WTC11 (cell line): Measurements from ENCODE around the gene PDZD2. TPM values are rescaled to one million over a fixed set of nuclear protein-coding genes. Genes with fewer than 3 reads are reported as not detected.

ENCODE experiments used
- ATAC-seq: fragments of 200-7000 bp; cut with Tn5 transposase; 2 replicates; pipeline ENCODE4 v1.10.0; 2021; ENCODE audit warnings: mild to moderate bottlenecking, moderate library complexity
- CTCF ChIA-PET: fragments of 300-600 bp; sonication (Branson Sonifier 250); formaldehyde crosslinking; loops from one replicate; lab custom pipeline; 2021; ENCODE audit warnings: antibody characterized with exemption; lab: Charles Lee
- POLR2A ChIA-PET: fragments of 350-600 bp; sonication (Branson Sonifier 250); formaldehyde crosslinking; loops from one replicate; lab custom pipeline; 2021; ENCODE audit warnings: antibody characterized with exemption; lab: Charles Lee
- DNase-seq: peaks from one replicate; pipeline ENCODE4 v3.0.0; 2021; ENCODE audit warnings: low spot score
- H3K27ac Mint-ChIP-seq: 2 replicates; pipeline ENCODE4 v1.8.0; 2021; ENCODE audit warnings: mixed read lengths
- H3K27me3 Mint-ChIP-seq: 2 replicates; pipeline ENCODE4 v1.8.0; 2021; ENCODE audit warnings: low read depth, mild to moderate bottlenecking, moderate library complexity, mixed read lengths
- H3K36me3 Mint-ChIP-seq: 2 replicates; pipeline ENCODE4 v1.8.0; 2021; ENCODE audit warnings: mixed read lengths
- H3K4me1 Mint-ChIP-seq: 2 replicates; pipeline ENCODE4 v1.8.0; 2022; ENCODE audit warnings: mixed read lengths
- H3K4me3 Mint-ChIP-seq: 2 replicates; pipeline ENCODE4 v1.8.0; 2021; ENCODE audit warnings: mild to moderate bottlenecking, moderate library complexity, mixed read lengths
- H3K9me3 Mint-ChIP-seq: 2 replicates; pipeline ENCODE4 v1.8.0; 2021; ENCODE audit warnings: mixed read lengths
- EMX1 ChIP-seq: fragments of 250-450 bp; sonication (Bioruptor Pico); IDR thresholded peaks from 2 replicates; pipeline ENCODE4 v1.8.0; 2021; ENCODE audit warnings: mild to moderate bottlenecking
- FOXK1 ChIP-seq: sonication (generic); formaldehyde crosslinking; IDR thresholded peaks from 2 replicates; pipeline ENCODE4 v1.8.0; 2022; ENCODE audit warnings: mild to moderate bottlenecking, moderate library complexity, missing genetic modification reagents
- GTF2I ChIP-seq: fragments of 250-450 bp; sonication (Bioruptor Pico); conservative IDR thresholded peaks from 2 replicates; pipeline ENCODE4 v1.4.0; 2021; ENCODE audit warnings: mild to moderate bottlenecking
- HMGA2 ChIP-seq: fragments of 250-450 bp; sonication (Bioruptor Pico); IDR thresholded peaks from 2 replicates; pipeline ENCODE4 v1.4.0; 2021; ENCODE audit warnings: mild to moderate bottlenecking, moderate library complexity
- PRRX2 ChIP-seq: fragments of 250-450 bp; sonication (Bioruptor Pico); IDR thresholded peaks from 2 replicates; pipeline ENCODE4 v1.8.0; 2021; ENCODE audit warnings: mild to moderate bottlenecking
- SMAD4 ChIP-seq: sonication (generic); formaldehyde crosslinking; IDR thresholded peaks from 2 replicates; pipeline ENCODE4 v1.8.0; 2022; ENCODE audit warnings: mild to moderate bottlenecking, missing genetic modification reagents
- TP53 ChIP-seq: sonication (generic); formaldehyde crosslinking; IDR thresholded peaks from 2 replicates; pipeline ENCODE4 v1.8.1; 2023; ENCODE audit warnings: mild to moderate bottlenecking, missing genetic modification reagents
- ZBTB21 ChIP-seq: sonication (generic); formaldehyde crosslinking; IDR thresholded peaks from 2 replicates; pipeline ENCODE4 v1.8.1; 2023; ENCODE audit warnings: mild to moderate bottlenecking, missing genetic modification reagents, borderline replicate concordance
- ZNF263 ChIP-seq: sonication (generic); formaldehyde crosslinking; IDR thresholded peaks from 2 replicates; pipeline ENCODE4 v1.8.1; 2022; ENCODE audit warnings: low read depth, mild to moderate bottlenecking, moderate library complexity, missing genetic modification reagents
- ZNF671 ChIP-seq: fragments of 250-450 bp; sonication (Bioruptor Pico); IDR thresholded peaks from 2 replicates; pipeline ENCODE4 v1.8.0; 2021; ENCODE audit warnings: mild to moderate bottlenecking
- total RNA-seq: library from RNA; stranded (reverse); gene quantifications from 3 replicates; pipeline ENCODE4 v1.2.3, GENCODE V29; 2021
- TF ChIP-seq, protein P1 (sequence below): sonication (generic); formaldehyde crosslinking; IDR thresholded peaks from 2 replicates; pipeline ENCODE4 v1.8.1; 2023; ENCODE audit warnings: mild to moderate bottlenecking, missing genetic modification reagents, moderate library complexity
- TF ChIP-seq, protein P2 (sequence below): sonication (generic); formaldehyde crosslinking; IDR thresholded peaks from 2 replicates; pipeline ENCODE4 v1.8.0; 2023; ENCODE audit warnings: mild to moderate bottlenecking, missing genetic modification reagents
- TF ChIP-seq, protein P3 (sequence below): sonication (generic); formaldehyde crosslinking; IDR thresholded peaks from 2 replicates; pipeline ENCODE4 v1.8.1; 2023; ENCODE audit warnings: mild to moderate bottlenecking, missing genetic modification reagents, borderline replicate concordance
- TF ChIP-seq, protein P4 (sequence below): sonication (generic); formaldehyde crosslinking; IDR thresholded peaks from 2 replicates; pipeline ENCODE4 v1.8.0; 2023; ENCODE audit warnings: missing genetic modification reagents
- TF ChIP-seq, protein P5 (sequence below): fragments of 250-450 bp; sonication (Bioruptor Pico); IDR thresholded peaks from 2 replicates; pipeline ENCODE4 v1.9.0; 2021; ENCODE audit warnings: mild to moderate bottlenecking, borderline replicate concordance
- TF ChIP-seq, protein P6 (sequence below): fragments of 250-450 bp; sonication (Bioruptor Pico); IDR thresholded peaks from 2 replicates; pipeline ENCODE4 v1.8.0; 2021; ENCODE audit warnings: mild to moderate bottlenecking
- TF ChIP-seq, protein P7 (sequence below): sonication (generic); formaldehyde crosslinking; conservative IDR thresholded peaks from 2 replicates; pipeline ENCODE4 v1.8.1; 2022; ENCODE audit warnings: mild to moderate bottlenecking, missing genetic modification reagents
- TF ChIP-seq, protein P8 (sequence below): sonication (generic); formaldehyde crosslinking; IDR thresholded peaks from 2 replicates; pipeline ENCODE4 v1.8.1; 2022; ENCODE audit warnings: mild to moderate bottlenecking, missing genetic modification reagents, moderate library complexity, borderline replicate concordance
- TF ChIP-seq, protein P9 (sequence below): sonication (generic); formaldehyde crosslinking; IDR thresholded peaks from 2 replicates; pipeline ENCODE4 v1.8.1; 2023; ENCODE audit warnings: mild to moderate bottlenecking, missing genetic modification reagents

PDZD2 gene
- total RNA-seq, 1 experiment from 2014 or later: 11.4 TPM

DNA sequence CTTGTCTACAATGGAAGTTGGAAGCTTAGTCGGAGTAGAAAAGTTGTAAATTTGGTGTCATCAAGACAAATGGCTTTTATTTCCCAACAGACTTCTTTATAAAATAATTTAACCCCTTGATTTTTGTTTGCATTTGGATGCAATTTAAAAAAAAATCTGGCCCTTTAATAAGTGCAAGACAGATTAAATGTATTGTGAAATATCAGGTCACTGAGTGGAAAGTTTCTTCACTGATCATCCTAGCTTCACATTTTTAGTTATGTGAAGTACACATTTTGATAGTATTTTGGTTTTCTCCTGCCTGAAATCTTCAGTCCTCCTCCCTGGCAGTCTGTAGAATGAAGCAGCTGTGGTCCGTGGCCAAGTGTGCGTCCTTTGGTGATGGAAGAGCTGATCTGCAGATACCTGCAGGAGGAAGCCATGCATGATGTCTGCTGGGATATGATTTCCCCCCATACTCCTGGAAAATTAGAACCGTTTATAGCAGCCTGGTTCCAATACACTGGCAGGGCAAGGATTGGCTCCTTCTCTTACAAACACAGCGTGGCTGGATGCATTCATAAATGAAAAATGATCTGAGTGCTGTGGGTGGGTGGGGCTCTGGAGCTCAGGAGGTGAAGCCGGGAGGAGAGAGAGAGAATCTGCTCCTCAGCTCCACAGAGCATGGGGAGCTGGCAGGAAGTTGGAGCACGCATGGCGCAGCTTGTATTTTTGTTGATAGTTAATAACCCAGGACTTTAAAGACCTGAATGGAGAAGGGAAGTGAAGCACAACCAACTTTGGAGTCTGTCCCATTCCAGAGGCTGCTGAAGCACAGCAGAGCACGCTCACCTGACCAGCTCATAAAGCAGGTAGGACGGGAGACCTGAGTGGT lies 296.8 kb downstream of the PDZD2 start:
- no peaks in the 10 kb centered on the region for H3K27me3 Mint-ChIP-seq
- H3K4me1 Mint-ChIP-seq: peaks cover 4% of the 10 kb centered on the region
- no peaks in the 10 kb centered on the region; the same call in 1 of the 2 replicates for H3K36me3 Mint-ChIP-seq
- no peak for DNase-seq
- POLR2A ChIA-PET: no interaction called here
- no peak for ATAC-seq
- no peak overlapping the region for H3K27ac Mint-ChIP-seq
- H3K4me3 Mint-ChIP-seq: no peak overlapping the region
- CTCF ChIA-PET: interaction anchor here (1.0 kb wide), 1 partner anchor 157 kb away, joined by 3 read pairs; no protein-coding TSS in a partner anchor
- H3K9me3 Mint-ChIP-seq: peaks cover 14% of the 10 kb centered on the region
- TF ChIP-seq, protein P1, sequence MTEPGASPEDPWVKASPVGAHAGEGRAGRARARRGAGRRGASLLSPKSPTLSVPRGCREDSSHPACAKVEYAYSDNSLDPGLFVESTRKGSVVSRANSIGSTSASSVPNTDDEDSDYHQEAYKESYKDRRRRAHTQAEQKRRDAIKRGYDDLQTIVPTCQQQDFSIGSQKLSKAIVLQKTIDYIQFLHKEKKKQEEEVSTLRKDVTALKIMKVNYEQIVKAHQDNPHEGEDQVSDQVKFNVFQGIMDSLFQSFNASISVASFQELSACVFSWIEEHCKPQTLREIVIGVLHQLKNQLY (CRISPR knock-in tag): no peak
- TF ChIP-seq ZNF671 (CRISPR knock-in tag) (no peak), GTF2I (CRISPR knock-in tag) (no peak), EMX1 (CRISPR knock-in tag) (no peak), PRRX2 (CRISPR knock-in tag) (no peak), SMAD4 (CRISPR knock-in tag) (no peak), HMGA2 (CRISPR knock-in tag) (no peak), FOXK1 (CRISPR knock-in tag) (no peak), ZNF263 (CRISPR knock-in tag) (no peak), ZBTB21 (CRISPR knock-in tag) (no peak), TP53 (CRISPR knock-in tag) (no peak)
- TF ChIP-seq, protein P2, sequence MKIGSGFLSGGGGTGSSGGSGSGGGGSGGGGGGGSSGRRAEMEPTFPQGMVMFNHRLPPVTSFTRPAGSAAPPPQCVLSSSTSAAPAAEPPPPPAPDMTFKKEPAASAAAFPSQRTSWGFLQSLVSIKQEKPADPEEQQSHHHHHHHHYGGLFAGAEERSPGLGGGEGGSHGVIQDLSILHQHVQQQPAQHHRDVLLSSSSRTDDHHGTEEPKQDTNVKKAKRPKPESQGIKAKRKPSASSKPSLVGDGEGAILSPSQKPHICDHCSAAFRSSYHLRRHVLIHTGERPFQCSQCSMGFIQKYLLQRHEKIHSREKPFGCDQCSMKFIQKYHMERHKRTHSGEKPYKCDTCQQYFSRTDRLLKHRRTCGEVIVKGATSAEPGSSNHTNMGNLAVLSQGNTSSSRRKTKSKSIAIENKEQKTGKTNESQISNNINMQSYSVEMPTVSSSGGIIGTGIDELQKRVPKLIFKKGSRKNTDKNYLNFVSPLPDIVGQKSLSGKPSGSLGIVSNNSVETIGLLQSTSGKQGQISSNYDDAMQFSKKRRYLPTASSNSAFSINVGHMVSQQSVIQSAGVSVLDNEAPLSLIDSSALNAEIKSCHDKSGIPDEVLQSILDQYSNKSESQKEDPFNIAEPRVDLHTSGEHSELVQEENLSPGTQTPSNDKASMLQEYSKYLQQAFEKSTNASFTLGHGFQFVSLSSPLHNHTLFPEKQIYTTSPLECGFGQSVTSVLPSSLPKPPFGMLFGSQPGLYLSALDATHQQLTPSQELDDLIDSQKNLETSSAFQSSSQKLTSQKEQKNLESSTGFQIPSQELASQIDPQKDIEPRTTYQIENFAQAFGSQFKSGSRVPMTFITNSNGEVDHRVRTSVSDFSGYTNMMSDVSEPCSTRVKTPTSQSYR (CRISPR knock-in tag): no peak
- TF ChIP-seq, protein P3, sequence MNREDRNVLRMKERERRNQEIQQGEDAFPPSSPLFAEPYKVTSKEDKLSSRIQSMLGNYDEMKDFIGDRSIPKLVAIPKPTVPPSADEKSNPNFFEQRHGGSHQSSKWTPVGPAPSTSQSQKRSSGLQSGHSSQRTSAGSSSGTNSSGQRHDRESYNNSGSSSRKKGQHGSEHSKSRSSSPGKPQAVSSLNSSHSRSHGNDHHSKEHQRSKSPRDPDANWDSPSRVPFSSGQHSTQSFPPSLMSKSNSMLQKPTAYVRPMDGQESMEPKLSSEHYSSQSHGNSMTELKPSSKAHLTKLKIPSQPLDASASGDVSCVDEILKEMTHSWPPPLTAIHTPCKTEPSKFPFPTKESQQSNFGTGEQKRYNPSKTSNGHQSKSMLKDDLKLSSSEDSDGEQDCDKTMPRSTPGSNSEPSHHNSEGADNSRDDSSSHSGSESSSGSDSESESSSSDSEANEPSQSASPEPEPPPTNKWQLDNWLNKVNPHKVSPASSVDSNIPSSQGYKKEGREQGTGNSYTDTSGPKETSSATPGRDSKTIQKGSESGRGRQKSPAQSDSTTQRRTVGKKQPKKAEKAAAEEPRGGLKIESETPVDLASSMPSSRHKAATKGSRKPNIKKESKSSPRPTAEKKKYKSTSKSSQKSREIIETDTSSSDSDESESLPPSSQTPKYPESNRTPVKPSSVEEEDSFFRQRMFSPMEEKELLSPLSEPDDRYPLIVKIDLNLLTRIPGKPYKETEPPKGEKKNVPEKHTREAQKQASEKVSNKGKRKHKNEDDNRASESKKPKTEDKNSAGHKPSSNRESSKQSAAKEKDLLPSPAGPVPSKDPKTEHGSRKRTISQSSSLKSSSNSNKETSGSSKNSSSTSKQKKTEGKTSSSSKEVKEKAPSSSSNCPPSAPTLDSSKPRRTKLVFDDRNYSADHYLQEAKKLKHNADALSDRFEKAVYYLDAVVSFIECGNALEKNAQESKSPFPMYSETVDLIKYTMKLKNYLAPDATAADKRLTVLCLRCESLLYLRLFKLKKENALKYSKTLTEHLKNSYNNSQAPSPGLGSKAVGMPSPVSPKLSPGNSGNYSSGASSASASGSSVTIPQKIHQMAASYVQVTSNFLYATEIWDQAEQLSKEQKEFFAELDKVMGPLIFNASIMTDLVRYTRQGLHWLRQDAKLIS (CRISPR knock-in tag): no peak
- TF ChIP-seq, protein P4, sequence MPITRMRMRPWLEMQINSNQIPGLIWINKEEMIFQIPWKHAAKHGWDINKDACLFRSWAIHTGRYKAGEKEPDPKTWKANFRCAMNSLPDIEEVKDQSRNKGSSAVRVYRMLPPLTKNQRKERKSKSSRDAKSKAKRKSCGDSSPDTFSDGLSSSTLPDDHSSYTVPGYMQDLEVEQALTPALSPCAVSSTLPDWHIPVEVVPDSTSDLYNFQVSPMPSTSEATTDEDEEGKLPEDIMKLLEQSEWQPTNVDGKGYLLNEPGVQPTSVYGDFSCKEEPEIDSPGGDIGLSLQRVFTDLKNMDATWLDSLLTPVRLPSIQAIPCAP (CRISPR knock-in tag): no peak
- TF ChIP-seq, protein P5, sequence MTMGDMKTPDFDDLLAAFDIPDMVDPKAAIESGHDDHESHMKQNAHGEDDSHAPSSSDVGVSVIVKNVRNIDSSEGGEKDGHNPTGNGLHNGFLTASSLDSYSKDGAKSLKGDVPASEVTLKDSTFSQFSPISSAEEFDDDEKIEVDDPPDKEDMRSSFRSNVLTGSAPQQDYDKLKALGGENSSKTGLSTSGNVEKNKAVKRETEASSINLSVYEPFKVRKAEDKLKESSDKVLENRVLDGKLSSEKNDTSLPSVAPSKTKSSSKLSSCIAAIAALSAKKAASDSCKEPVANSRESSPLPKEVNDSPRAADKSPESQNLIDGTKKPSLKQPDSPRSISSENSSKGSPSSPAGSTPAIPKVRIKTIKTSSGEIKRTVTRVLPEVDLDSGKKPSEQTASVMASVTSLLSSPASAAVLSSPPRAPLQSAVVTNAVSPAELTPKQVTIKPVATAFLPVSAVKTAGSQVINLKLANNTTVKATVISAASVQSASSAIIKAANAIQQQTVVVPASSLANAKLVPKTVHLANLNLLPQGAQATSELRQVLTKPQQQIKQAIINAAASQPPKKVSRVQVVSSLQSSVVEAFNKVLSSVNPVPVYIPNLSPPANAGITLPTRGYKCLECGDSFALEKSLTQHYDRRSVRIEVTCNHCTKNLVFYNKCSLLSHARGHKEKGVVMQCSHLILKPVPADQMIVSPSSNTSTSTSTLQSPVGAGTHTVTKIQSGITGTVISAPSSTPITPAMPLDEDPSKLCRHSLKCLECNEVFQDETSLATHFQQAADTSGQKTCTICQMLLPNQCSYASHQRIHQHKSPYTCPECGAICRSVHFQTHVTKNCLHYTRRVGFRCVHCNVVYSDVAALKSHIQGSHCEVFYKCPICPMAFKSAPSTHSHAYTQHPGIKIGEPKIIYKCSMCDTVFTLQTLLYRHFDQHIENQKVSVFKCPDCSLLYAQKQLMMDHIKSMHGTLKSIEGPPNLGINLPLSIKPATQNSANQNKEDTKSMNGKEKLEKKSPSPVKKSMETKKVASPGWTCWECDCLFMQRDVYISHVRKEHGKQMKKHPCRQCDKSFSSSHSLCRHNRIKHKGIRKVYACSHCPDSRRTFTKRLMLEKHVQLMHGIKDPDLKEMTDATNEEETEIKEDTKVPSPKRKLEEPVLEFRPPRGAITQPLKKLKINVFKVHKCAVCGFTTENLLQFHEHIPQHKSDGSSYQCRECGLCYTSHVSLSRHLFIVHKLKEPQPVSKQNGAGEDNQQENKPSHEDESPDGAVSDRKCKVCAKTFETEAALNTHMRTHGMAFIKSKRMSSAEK (CRISPR knock-in tag): no peak
- TF ChIP-seq, protein P6, sequence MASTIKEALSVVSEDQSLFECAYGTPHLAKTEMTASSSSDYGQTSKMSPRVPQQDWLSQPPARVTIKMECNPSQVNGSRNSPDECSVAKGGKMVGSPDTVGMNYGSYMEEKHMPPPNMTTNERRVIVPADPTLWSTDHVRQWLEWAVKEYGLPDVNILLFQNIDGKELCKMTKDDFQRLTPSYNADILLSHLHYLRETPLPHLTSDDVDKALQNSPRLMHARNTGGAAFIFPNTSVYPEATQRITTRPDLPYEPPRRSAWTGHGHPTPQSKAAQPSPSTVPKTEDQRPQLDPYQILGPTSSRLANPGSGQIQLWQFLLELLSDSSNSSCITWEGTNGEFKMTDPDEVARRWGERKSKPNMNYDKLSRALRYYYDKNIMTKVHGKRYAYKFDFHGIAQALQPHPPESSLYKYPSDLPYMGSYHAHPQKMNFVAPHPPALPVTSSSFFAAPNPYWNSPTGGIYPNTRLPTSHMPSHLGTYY (CRISPR knock-in tag): no peak
- TF ChIP-seq, protein P7, sequence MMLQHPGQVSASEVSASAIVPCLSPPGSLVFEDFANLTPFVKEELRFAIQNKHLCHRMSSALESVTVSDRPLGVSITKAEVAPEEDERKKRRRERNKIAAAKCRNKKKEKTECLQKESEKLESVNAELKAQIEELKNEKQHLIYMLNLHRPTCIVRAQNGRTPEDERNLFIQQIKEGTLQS (CRISPR knock-in tag): no peak
- TF ChIP-seq, protein P8, sequence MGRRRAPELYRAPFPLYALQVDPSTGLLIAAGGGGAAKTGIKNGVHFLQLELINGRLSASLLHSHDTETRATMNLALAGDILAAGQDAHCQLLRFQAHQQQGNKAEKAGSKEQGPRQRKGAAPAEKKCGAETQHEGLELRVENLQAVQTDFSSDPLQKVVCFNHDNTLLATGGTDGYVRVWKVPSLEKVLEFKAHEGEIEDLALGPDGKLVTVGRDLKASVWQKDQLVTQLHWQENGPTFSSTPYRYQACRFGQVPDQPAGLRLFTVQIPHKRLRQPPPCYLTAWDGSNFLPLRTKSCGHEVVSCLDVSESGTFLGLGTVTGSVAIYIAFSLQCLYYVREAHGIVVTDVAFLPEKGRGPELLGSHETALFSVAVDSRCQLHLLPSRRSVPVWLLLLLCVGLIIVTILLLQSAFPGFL (CRISPR knock-in tag): no peak
- TF ChIP-seq, protein P9, sequence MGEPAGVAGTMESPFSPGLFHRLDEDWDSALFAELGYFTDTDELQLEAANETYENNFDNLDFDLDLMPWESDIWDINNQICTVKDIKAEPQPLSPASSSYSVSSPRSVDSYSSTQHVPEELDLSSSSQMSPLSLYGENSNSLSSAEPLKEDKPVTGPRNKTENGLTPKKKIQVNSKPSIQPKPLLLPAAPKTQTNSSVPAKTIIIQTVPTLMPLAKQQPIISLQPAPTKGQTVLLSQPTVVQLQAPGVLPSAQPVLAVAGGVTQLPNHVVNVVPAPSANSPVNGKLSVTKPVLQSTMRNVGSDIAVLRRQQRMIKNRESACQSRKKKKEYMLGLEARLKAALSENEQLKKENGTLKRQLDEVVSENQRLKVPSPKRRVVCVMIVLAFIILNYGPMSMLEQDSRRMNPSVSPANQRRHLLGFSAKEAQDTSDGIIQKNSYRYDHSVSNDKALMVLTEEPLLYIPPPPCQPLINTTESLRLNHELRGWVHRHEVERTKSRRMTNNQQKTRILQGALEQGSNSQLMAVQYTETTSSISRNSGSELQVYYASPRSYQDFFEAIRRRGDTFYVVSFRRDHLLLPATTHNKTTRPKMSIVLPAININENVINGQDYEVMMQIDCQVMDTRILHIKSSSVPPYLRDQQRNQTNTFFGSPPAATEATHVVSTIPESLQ (CRISPR knock-in tag): no peak
